ENCODE results near the gene PCDHGB7. TPM values are rescaled to one million over a fixed set of nuclear protein-coding genes. Genes with fewer than 3 reads are reported as not detected.
"Not testable (repeated sequence)": the region's sequence is repeated elsewhere in the genome, so short reads cannot be mapped to it uniquely, and the experiment has no call there.

Gene PCDHGB7
- total RNA-seq, 1 donor from 2014 or later: 10.2 TPM

DNA sequence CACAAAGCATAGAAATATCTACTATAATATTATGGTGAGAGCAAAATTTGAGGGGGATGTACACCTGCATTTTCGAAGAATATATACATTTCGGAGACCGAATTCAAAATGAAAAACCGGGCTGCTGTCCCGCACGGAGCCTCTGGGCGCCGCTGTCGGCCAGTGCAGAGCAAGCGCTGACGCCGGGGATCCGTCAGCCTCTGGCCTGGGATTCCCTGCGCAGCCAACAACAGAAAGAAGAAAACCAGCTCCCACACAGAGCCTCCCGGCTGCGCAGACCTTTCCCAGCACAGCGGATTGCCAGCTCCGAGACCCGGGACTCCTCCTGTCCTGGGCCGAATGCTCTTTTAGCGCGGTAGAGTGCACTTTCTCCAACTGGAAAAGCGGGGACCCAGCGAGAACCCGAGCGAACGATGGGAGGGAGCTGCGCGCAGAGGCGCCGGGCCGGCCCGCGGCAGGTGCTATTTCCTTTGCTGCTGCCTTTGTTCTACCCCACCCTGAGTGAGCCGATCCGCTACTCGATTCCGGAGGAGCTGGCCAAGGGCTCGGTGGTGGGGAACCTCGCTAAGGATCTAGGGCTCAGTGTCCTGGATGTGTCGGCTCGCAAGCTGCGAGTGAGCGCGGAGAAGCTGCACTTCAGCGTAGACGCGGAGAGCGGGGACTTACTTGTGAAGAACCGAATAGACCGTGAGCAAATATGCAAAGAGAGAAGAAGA, 9.5 kb upstream of the PCDHGB7 start, which contains the start of gene PCDHGB6:
Gene PCDHGB6 (plus strand): TSS at position 232 of the 716 bp plus-strand sequence. CDS start 182 bp downstream, at position 414.
- peak in 1 of 2 donors; percentile 61 for DNase-seq (ENCODE audit: low spot score in 2 of 2)
- Histone ChIP-seq H3K9me3 (peaks cover 95 to 100% of the 10 kb centered on the region in 2 donors), H3K4me3 (peak within 1 kb of the TSS; percentile 34 to 42)
- not testable (repeated sequence) for H3K4me1 ChIP-seq, H3K27ac ChIP-seq, H3K36me3 ChIP-seq, H3K27me3 ChIP-seq
- TF ChIP-seq, protein P1, sequence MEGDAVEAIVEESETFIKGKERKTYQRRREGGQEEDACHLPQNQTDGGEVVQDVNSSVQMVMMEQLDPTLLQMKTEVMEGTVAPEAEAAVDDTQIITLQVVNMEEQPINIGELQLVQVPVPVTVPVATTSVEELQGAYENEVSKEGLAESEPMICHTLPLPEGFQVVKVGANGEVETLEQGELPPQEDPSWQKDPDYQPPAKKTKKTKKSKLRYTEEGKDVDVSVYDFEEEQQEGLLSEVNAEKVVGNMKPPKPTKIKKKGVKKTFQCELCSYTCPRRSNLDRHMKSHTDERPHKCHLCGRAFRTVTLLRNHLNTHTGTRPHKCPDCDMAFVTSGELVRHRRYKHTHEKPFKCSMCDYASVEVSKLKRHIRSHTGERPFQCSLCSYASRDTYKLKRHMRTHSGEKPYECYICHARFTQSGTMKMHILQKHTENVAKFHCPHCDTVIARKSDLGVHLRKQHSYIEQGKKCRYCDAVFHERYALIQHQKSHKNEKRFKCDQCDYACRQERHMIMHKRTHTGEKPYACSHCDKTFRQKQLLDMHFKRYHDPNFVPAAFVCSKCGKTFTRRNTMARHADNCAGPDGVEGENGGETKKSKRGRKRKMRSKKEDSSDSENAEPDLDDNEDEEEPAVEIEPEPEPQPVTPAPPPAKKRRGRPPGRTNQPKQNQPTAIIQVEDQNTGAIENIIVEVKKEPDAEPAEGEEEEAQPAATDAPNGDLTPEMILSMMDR (IDR thresholded peaks at IDR 0.05): peak in 2 of 3 experiments; percentile 15 to 21
- intact Hi-C loops (cut with DNase I): loop anchor here (10.0 kb wide), 1 partner anchor 117 kb away; no protein-coding TSS in a partner anchor

DNA sequence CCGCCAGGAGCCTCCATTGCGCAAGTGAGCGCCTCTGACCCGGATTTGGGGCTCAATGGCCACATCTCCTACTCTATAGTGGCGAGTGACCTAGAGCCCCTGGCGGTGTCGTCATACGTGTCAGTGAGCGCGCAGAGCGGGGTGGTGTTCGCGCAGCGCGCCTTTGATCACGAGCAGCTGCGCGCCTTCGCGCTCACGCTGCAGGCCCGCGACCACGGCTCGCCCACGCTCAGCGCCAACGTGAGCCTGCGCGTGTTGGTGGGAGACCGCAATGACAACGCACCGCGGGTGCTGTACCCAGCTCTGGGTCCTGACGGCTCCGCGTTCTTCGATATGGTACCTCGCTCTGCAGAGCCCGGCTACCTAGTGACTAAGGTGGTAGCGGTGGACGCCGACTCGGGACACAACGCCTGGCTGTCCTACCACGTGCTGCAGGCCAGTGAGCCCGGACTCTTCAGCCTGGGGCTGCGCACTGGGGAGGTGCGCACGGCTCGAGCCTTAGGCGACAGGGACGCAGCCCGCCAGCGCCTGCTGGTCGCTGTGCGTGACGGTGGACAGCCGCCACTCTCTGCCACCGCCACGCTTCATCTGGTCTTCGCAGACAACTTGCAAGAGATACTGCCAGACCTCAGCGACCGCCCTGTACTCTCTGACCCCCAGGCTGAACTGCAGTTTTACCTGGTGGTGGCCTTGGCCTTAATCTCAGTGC, 7.7 kb upstream of the PCDHGB7 start:
- peaks cover 4 to 6% of the 10 kb centered on the region in 2 donors for H3K36me3 ChIP-seq
- intact Hi-C loops (cut with DNase I): loop anchor here (10.0 kb wide), 1 partner anchor 115 kb away; no protein-coding TSS in a partner anchor
- no peaks in the 10 kb centered on the region for H3K27me3 ChIP-seq
- no peaks in the 10 kb centered on the region for H3K4me1 ChIP-seq
- no peak for DNase-seq (ENCODE audit: low spot score in 2 of 2)
- peak overlapping the region in 1 of 2 donors; percentile 42 for H3K4me3 ChIP-seq
- H3K9me3 ChIP-seq: peaks cover 95 to 100% of the 10 kb centered on the region in 2 donors
- TF ChIP-seq, protein P1 (IDR thresholded peaks at IDR 0.05): no peak
- H3K27ac ChIP-seq: no peak overlapping the region

DNA sequence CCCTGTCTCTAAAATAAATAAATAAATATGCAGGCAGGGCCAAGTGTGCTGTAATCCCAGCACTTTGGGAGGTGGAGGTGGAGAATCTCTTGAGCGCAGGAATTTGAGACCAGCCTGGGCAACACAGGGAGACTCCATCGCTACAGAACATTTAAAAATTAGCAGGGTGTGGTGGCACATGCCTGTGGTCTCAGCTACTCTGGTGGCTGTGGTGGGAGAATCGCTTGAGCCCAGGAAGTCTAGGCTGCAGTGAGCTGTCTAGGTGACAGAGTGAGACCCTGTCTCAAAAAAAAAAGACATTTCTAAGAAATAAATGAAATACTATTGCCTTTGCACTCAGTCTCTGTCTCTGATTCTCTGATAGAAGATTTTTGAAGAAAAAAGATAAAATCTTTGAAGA, 5.9 kb upstream of the PCDHGB7 start:
- intact Hi-C loops (cut with DNase I): no loop called here
- TF ChIP-seq, protein P1 (IDR thresholded peaks at IDR 0.05): no peak
- peaks cover 95 to 100% of the 10 kb centered on the region in 2 donors for H3K9me3 ChIP-seq

DNA sequence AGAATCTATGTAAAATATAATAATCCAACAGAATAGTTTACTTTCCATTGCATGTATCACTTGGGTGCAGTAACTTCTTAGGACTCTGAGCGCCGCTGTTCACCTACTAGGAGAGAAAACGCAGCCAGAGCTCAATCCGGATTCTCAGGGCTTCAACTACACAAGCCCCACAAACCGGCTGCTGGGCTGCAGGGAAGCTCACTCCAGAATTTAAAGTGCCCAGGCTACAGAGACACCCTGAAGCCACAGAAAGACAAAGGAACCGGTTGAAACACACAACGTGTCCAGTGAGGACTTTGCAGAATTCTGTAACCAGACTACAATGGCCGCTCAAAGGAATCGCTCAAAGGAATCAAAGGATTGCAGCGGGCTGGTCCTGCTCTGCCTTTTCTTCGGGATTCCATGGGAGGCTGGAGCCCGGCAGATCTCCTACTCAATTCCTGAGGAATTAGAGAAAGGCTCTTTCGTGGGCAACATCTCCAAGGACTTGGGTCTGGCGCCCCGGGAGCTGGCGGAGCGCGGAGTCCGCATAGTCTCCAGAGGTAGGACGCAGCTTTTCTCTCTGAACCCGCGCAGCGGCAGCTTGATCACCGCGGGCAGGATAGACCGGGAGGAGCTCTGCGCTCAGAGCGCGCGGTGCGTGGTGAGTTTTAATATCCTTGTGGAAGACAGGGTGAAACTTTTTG, 4.5 kb upstream of the PCDHGB7 start, which contains the start of gene PCDHGA10:
Gene PCDHGA10 (plus strand): TSS at position 134 of the 686 bp plus-strand sequence. CDS start 189 bp downstream, at position 323.
- Histone ChIP-seq H3K27me3 (no peaks in the 10 kb centered on the region), H3K36me3 (peaks cover 0 to 6% of the 10 kb centered on the region in 2 donors), H3K27ac (no peak within 1 kb of the TSS), H3K9me3 (peaks cover 96 to 100% of the 10 kb centered on the region in 2 donors), H3K4me1 (no peaks in the 10 kb centered on the region), H3K4me3 (peak within 1 kb of the TSS; percentile 14 to 30)
- TF ChIP-seq, protein P1 (IDR thresholded peaks at IDR 0.05): peak in 2 of 3 experiments; percentile 6 to 12
- intact Hi-C loops (cut with DNase I): no loop called here
- DNase-seq (ENCODE audit: low spot score in 2 of 2): no peak

More for the DNA sequence above, 5.9 kb upstream of the PCDHGB7 start:
- Histone ChIP-seq H3K36me3 (peaks cover 0 to 6% of the 10 kb centered on the region in 2 donors), H3K27me3 (no peaks in the 10 kb centered on the region), H3K27ac (no peak overlapping the region), H3K4me3 (no peak overlapping the region), H3K4me1 (no peaks in the 10 kb centered on the region)
- DNase-seq (ENCODE audit: low spot score in 2 of 2): no peak

DNA sequence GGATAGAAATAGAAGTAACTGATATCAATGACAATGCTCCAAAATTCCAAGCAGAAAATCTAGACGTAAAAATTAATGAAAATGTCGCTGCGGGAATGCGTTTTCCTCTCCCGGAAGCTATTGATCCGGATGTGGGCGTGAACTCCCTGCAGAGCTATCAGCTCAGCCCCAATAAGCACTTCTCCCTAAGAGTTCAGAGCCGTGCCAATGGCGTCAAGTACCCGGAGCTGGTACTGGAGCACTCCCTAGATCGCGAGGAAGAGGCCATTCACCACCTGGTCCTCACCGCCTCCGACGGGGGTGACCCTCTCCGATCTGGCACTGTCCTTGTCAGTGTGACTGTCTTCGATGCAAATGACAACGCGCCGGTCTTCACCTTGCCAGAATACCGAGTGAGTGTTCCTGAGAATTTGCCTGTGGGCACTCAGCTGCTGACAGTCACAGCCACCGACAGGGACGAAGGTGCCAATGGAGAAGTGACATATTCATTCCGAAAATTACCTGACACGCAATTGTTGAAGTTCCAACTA, 3.9 kb upstream of the PCDHGB7 start:
- H3K27ac ChIP-seq: no peak overlapping the region
- no peaks in the 10 kb centered on the region for H3K4me1 ChIP-seq
- no peak for DNase-seq (ENCODE audit: low spot score in 2 of 2)
- intact Hi-C loops (cut with DNase I): no loop called here
- peak overlapping the region; percentile 14 to 30 for H3K4me3 ChIP-seq
- TF ChIP-seq, protein P1 (IDR thresholded peaks at IDR 0.05): no peak
- H3K9me3 ChIP-seq: peaks cover 97 to 100% of the 10 kb centered on the region in 2 donors
- peaks cover 0 to 6% of the 10 kb centered on the region in 2 donors for H3K36me3 ChIP-seq
- H3K27me3 ChIP-seq: no peaks in the 10 kb centered on the region

DNA sequence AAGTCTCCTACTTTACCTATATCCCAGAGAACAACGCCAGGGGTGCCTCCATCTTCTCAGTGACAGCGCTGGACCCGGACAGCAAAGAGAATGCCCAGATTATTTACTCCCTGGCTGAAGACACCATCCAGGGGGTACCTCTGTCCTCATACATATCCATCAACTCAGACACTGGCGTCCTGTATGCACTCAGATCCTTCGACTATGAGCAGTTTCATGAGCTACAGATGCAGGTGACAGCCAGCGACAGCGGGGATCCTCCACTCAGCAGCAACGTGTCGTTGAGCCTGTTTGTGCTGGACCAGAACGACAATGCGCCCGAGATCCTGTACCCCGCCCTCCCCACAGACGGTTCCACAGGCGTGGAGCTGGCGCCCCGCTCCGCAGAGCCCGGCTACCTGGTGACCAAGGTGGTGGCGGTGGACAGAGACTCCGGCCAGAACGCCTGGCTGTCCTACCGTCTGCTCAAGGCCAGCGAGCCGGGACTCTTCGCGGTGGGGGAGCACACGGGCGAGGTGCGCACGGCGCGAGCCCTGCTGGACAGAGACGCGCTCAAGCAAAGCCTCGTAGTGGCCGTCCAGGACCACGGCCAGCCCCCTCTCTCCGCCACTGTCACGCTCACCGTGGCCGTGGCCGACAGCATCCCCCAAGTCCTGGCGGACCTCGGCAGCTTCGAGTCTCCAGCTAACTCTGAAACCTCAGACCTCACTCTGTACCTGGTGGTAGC, 2.8 kb upstream of the PCDHGB7 start:
- intact Hi-C loops (cut with DNase I): loop anchor here (5.0 kb wide), 1 partner anchor 148 kb away; no protein-coding TSS in a partner anchor
- H3K27ac ChIP-seq; H3K27me3 ChIP-seq; DNase-seq (ENCODE audit: low spot score in 2 of 2); H3K4me3 ChIP-seq; H3K36me3 ChIP-seq; H3K4me1 ChIP-seq: not testable (repeated sequence)
- H3K9me3 ChIP-seq: peaks cover 97 to 100% of the 10 kb centered on the region in 2 donors

DNA sequence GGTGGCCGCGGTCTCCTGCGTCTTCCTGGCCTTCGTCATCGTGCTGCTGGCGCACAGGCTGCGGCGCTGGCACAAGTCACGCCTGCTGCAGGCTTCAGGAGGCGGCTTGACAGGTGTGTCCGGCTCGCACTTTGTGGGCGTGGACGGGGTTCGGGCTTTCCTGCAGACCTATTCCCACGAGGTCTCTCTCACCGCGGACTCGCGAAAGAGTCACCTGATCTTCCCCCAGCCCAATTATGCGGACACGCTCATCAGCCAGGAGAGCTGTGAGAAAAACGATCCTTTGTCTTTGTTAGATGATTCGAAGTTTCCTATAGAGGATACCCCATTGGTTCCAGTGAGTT, 2.2 kb upstream of the PCDHGB7 start:
- H3K27me3 ChIP-seq; H3K4me3 ChIP-seq; DNase-seq (ENCODE audit: low spot score in 2 of 2); H3K4me1 ChIP-seq; H3K36me3 ChIP-seq; H3K27ac ChIP-seq: not testable (repeated sequence)
- intact Hi-C loops (cut with DNase I): loop anchor here (5.0 kb wide), 1 partner anchor 147 kb away; no protein-coding TSS in a partner anchor
- peaks cover 97 to 100% of the 10 kb centered on the region in 2 donors for H3K9me3 ChIP-seq

Measured in ascending aorta (tissue), 2 donors.